ENCODE data around the gene CCDC192.

CCDC192 gene

GRCh38 chr5:127793879-127794278 is 90.7 kb downstream of the CCDC192 start:
- Histone ChIP-seq H3K9me3 (ENCODE audit: insufficient read depth, low read depth, low read length) (no peaks in the 10 kb centered on the region), H3K9ac (ENCODE audit: low read depth, low read length, poor library complexity, severe bottlenecking) (no peak overlapping the region), H4K20me1 (ENCODE audit: insufficient read depth, low read length, poor library complexity, severe bottlenecking) (no peaks in the 10 kb centered on the region), H3K9me2 (replicated peaks; ENCODE audit: low read depth, low read length) (no peaks in the 10 kb centered on the region), H3K4me1 (ENCODE audit: insufficient read depth, low read length, poor library complexity, severe bottlenecking) (no peaks in the 10 kb centered on the region), H2AFZ (ENCODE audit: low read length) (no peak overlapping the region), H3F3A (ENCODE audit: low read depth) (no peaks in the 10 kb centered on the region), H3K4me2 (ENCODE audit: low read depth, low read length, poor library complexity, severe bottlenecking) (no peak overlapping the region), H3K27me3 (ENCODE audit: insufficient read depth, low read length, poor library complexity, severe bottlenecking) (no peaks in the 10 kb centered on the region), H3K36me3 (ENCODE audit: insufficient read depth, low read length) (no peaks in the 10 kb centered on the region), H3K4me3 (ENCODE audit: low read length, poor library complexity, severe bottlenecking) (no peak overlapping the region), H3K79me2 (ENCODE audit: insufficient read depth, low read length) (no peaks in the 10 kb centered on the region)
- TF ChIP-seq CTCF (conservative IDR thresholded peaks at IDR 0.05; ENCODE audit: low read length) (no peak), EZH2phosphoT487 (IDR thresholded peaks at IDR 0.05; ENCODE audit: borderline replicate concordance) (no peak)

- Histone ChIP-seq H3K27me3 (ENCODE audit: insufficient read depth, low read length, poor library complexity, severe bottlenecking) (no peaks in the 10 kb centered on the region), H4K20me1 (ENCODE audit: insufficient read depth, low read length, poor library complexity, severe bottlenecking) (no peaks in the 10 kb centered on the region), H3K9me3 (ENCODE audit: insufficient read depth, low read depth, low read length) (no peaks in the 10 kb centered on the region), H3K36me3 (ENCODE audit: insufficient read depth, low read length) (no peaks in the 10 kb centered on the region), H3K4me2 (ENCODE audit: low read depth, low read length, poor library complexity, severe bottlenecking) (no peak overlapping the region), H3K9me2 (replicated peaks; ENCODE audit: low read depth, low read length) (no peaks in the 10 kb centered on the region), H2AFZ (ENCODE audit: low read length) (no peak overlapping the region), H3F3A (ENCODE audit: low read depth) (no peaks in the 10 kb centered on the region), H3K79me2 (ENCODE audit: insufficient read depth, low read length) (no peaks in the 10 kb centered on the region), H3K9ac (ENCODE audit: low read depth, low read length, poor library complexity, severe bottlenecking) (no peak overlapping the region), H3K4me3 (ENCODE audit: low read length, poor library complexity, severe bottlenecking) (no peak overlapping the region), H3K4me1 (ENCODE audit: insufficient read depth, low read length, poor library complexity, severe bottlenecking) (no peaks in the 10 kb centered on the region)
- no peak for TF ChIP-seq CTCF (conservative IDR thresholded peaks at IDR 0.05; ENCODE audit: low read length)
- no peak for TF ChIP-seq EZH2phosphoT487 (IDR thresholded peaks at IDR 0.05; ENCODE audit: borderline replicate concordance)
Observed at GRCh38 chr5:127796211-127796610, 93.0 kb downstream of the CCDC192 start.

- Histone ChIP-seq H2AFZ (ENCODE audit: low read length) (no peak overlapping the region), H3K4me2 (ENCODE audit: low read depth, low read length, poor library complexity, severe bottlenecking) (no peak overlapping the region), H3K9ac (ENCODE audit: low read depth, low read length, poor library complexity, severe bottlenecking) (no peak overlapping the region), H3K9me2 (replicated peaks; ENCODE audit: low read depth, low read length) (no peaks in the 10 kb centered on the region), H3K27me3 (ENCODE audit: insufficient read depth, low read length, poor library complexity, severe bottlenecking) (no peaks in the 10 kb centered on the region), H3K79me2 (ENCODE audit: insufficient read depth, low read length) (no peaks in the 10 kb centered on the region), H3K4me1 (ENCODE audit: insufficient read depth, low read length, poor library complexity, severe bottlenecking) (no peaks in the 10 kb centered on the region), H3K9me3 (ENCODE audit: insufficient read depth, low read depth, low read length) (no peaks in the 10 kb centered on the region), H3K4me3 (ENCODE audit: low read length, poor library complexity, severe bottlenecking) (no peak overlapping the region), H4K20me1 (ENCODE audit: insufficient read depth, low read length, poor library complexity, severe bottlenecking) (no peaks in the 10 kb centered on the region), H3F3A (ENCODE audit: low read depth) (no peaks in the 10 kb centered on the region), H3K36me3 (ENCODE audit: insufficient read depth, low read length) (no peaks in the 10 kb centered on the region)
- TF ChIP-seq CTCF (conservative IDR thresholded peaks at IDR 0.05; ENCODE audit: low read length) (no peak), EZH2phosphoT487 (IDR thresholded peaks at IDR 0.05; ENCODE audit: borderline replicate concordance) (no peak)
Observed at GRCh38 chr5:127799293-127799905, 96.2 kb downstream of the CCDC192 start.

Data from Loucy (cell line).